ENCODE measurements around the gene DEDD. TPM values are rescaled to one million over a fixed set of nuclear protein-coding genes. Genes with fewer than 3 reads are reported as not detected.

The DEDD gene
- total and polyA plus RNA-seq, 10 of the 15 experiments (the other 5 are each of a cell fraction or from before 2014, with no cell fraction given): 13.6 to 33.9 (median 30.3) TPM

DNA sequence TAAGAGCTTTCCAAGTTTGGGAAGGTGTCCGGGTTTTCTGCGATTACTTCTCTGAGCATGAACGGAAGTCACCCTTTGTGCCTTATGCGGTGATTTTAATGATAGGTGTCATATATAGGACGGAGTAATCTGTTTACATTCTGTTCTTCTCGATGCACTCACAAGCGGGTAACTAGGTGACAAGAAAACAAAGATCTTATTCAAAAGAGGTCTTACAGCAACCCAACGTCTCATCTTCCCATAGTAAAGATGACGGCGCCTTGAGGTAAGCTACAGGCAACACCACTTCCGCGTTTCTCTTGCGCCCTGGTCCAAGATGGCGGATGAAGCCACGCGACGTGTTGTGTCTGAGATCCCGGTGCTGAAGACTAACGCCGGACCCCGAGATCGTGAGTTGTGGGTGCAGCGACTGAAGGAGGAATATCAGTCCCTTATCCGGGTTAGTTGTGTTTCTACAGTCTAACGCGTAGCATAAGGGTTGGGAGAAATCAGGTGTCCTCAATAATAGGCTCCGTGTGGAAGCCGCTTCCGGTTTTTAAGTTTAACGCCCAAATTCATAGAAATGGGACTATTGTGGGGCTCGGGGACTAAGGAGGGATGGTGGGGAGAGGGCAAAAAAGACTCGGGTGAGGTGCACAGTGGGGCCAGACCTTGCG, 21.3 kb upstream of the DEDD start, which contains the start of gene UFC1 (continued):
- peak; percentile 79 for TF ChIP-seq CREM (IDR thresholded peaks at IDR 0.05; ENCODE audit: low read depth)
- TF ChIP-seq, protein P1, sequence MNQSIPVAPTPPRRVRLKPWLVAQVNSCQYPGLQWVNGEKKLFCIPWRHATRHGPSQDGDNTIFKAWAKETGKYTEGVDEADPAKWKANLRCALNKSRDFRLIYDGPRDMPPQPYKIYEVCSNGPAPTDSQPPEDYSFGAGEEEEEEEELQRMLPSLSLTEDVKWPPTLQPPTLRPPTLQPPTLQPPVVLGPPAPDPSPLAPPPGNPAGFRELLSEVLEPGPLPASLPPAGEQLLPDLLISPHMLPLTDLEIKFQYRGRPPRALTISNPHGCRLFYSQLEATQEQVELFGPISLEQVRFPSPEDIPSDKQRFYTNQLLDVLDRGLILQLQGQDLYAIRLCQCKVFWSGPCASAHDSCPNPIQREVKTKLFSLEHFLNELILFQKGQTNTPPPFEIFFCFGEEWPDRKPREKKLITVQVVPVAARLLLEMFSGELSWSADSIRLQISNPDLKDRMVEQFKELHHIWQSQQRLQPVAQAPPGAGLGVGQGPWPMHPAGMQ (IDR thresholded peaks at IDR 0.05; ENCODE audit: borderline replicate concordance): no peak
- no peak for TF ChIP-seq ATF3 (IDR thresholded peaks at IDR 0.05; ENCODE audit: borderline replicate concordance, extremely low read depth, low read depth, low read length)
- no peak for TF ChIP-seq SUZ12 (IDR thresholded peaks at IDR 0.05; ENCODE audit: unreplicated experiment)
- TF ChIP-seq FOXM1 (IDR thresholded peaks at IDR 0.05; ENCODE audit: low read depth, low read length): no peak
- no peak; the same call in 1 of the 2 replicates for TF ChIP-seq NR2F1 (conservative IDR thresholded peaks at IDR 0.05)
- TF ChIP-seq NFXL1 (IDR thresholded peaks at IDR 0.05; ENCODE audit: borderline replicate concordance): no peak
- no peak for TF ChIP-seq KAT2A (conservative IDR thresholded peaks at IDR 0.05; ENCODE audit: control insufficient read depth, low read depth, low read length)
- TF ChIP-seq TCF7 (IDR thresholded peaks at IDR 0.05; ENCODE audit: borderline replicate concordance): no peak
- TF ChIP-seq RUNX3 (IDR thresholded peaks at IDR 0.05; ENCODE audit: low read length): peak; percentile 73
- peak; percentile 61 for TF ChIP-seq RAD51 (IDR thresholded peaks at IDR 0.05)
- TF ChIP-seq NR2C2 (IDR thresholded peaks at IDR 0.05; ENCODE audit: borderline replicate concordance, control insufficient read depth, insufficient read length, low read depth): no peak
- TF ChIP-seq SMARCA5 (IDR thresholded peaks at IDR 0.05): no peak
- peak; percentile 78 for TF ChIP-seq ATF7 (IDR thresholded peaks at IDR 0.05; ENCODE audit: low read depth)
- TF ChIP-seq EP300 (IDR thresholded peaks at IDR 0.05; ENCODE audit: borderline replicate concordance in 1 of 2, control insufficient read depth in 1 of 2, low read depth in 2 of 2, low read length in 2 of 2): no peak
- TF ChIP-seq CBX5 (IDR thresholded peaks at IDR 0.05; ENCODE audit: low read depth): no peak
- TF ChIP-seq BRCA1 (IDR thresholded peaks at IDR 0.05; ENCODE audit: low read depth, low read length): no peak
- TF ChIP-seq SREBF1 (IDR thresholded peaks at IDR 0.05; ENCODE audit: low read length): no peak
- no peak; the same call in 1 of the 2 replicates for TF ChIP-seq ESRRA (IDR thresholded peaks at IDR 0.05; ENCODE audit: low read length)
- no peak for TF ChIP-seq MEF2B (IDR thresholded peaks at IDR 0.05; ENCODE audit: partially characterized antibody, poor library complexity, severe bottlenecking)
- TF ChIP-seq, protein P2, sequence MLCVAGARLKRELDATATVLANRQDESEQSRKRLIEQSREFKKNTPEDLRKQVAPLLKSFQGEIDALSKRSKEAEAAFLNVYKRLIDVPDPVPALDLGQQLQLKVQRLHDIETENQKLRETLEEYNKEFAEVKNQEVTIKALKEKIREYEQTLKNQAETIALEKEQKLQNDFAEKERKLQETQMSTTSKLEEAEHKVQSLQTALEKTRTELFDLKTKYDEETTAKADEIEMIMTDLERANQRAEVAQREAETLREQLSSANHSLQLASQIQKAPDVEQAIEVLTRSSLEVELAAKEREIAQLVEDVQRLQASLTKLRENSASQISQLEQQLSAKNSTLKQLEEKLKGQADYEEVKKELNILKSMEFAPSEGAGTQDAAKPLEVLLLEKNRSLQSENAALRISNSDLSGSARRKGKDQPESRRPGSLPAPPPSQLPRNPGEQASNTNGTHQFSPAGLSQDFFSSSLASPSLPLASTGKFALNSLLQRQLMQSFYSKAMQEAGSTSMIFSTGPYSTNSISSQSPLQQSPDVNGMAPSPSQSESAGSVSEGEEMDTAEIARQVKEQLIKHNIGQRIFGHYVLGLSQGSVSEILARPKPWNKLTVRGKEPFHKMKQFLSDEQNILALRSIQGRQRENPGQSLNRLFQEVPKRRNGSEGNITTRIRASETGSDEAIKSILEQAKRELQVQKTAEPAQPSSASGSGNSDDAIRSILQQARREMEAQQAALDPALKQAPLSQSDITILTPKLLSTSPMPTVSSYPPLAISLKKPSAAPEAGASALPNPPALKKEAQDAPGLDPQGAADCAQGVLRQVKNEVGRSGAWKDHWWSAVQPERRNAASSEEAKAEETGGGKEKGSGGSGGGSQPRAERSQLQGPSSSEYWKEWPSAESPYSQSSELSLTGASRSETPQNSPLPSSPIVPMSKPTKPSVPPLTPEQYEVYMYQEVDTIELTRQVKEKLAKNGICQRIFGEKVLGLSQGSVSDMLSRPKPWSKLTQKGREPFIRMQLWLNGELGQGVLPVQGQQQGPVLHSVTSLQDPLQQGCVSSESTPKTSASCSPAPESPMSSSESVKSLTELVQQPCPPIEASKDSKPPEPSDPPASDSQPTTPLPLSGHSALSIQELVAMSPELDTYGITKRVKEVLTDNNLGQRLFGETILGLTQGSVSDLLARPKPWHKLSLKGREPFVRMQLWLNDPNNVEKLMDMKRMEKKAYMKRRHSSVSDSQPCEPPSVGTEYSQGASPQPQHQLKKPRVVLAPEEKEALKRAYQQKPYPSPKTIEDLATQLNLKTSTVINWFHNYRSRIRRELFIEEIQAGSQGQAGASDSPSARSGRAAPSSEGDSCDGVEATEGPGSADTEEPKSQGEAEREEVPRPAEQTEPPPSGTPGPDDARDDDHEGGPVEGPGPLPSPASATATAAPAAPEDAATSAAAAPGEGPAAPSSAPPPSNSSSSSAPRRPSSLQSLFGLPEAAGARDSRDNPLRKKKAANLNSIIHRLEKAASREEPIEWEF (IDR thresholded peaks at IDR 0.05; ENCODE audit: insufficient replicate concordance, low read depth, low read length): no peak
- TF ChIP-seq, protein P3, sequence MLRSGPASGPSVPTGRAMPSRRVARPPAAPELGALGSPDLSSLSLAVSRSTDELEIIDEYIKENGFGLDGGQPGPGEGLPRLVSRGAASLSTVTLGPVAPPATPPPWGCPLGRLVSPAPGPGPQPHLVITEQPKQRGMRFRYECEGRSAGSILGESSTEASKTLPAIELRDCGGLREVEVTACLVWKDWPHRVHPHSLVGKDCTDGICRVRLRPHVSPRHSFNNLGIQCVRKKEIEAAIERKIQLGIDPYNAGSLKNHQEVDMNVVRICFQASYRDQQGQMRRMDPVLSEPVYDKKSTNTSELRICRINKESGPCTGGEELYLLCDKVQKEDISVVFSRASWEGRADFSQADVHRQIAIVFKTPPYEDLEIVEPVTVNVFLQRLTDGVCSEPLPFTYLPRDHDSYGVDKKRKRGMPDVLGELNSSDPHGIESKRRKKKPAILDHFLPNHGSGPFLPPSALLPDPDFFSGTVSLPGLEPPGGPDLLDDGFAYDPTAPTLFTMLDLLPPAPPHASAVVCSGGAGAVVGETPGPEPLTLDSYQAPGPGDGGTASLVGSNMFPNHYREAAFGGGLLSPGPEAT (IDR thresholded peaks at IDR 0.05; ENCODE audit: low read depth): peak; percentile 86
- TF ChIP-seq RCOR1 (conservative IDR thresholded peaks at IDR 0.05; ENCODE audit: low read depth, low read length): 0 out of 2 replicates have a peak, but pooled peaks have one; percentile 19

All from GM12878 (cell line).